Measurements from ENCODE around the gene TOP2B. TPM values are rescaled to one million over a fixed set of nuclear protein-coding genes. Genes with fewer than 3 reads are reported as not detected.
A peak's percentile ranks its signal among the peaks of the same experiment; 100 is the strongest.

The TOP2B gene
- total RNA-seq, 4 donors from 2014 or later, result 56.1 to 274 (median 120) TPM

DNA sequence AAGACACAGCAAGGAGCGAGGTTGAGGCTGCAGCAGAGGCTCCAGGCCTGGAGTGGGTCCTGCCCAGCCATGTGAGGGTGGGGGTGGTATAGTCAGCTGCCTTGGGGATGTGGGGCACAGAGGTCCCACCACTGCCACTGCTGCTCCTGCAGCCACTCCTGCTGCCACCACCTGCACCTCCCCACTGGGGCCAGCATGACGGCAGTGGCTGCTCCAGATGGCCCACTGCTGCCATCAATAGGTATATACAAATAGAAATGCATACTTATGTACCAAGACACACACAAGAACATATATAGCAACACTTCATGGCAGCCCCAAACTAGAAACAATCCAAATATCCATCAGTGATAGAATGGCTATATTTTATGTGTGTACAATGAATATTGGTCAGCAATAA lies 10.0 kb upstream of the TOP2B start:
- Histone ChIP-seq H3K27me3 (no peaks in the 10 kb centered on the region), H3K36me3 (no peaks in the 10 kb centered on the region), H3K27ac (no peak overlapping the region), H3K4me1 (no peaks in the 10 kb centered on the region), H3K4me3 (no peak overlapping the region), H3K9me3 (no peaks in the 10 kb centered on the region)
- TF ChIP-seq POLR2A (IDR thresholded peaks at IDR 0.05) (no peak), CTCF (IDR thresholded peaks at IDR 0.05) (no peak)
- no peak for DNase-seq
- intact Hi-C loops (cut with DNase I; ENCODE audit: low total_unique reads), result no loop called here

DNA sequence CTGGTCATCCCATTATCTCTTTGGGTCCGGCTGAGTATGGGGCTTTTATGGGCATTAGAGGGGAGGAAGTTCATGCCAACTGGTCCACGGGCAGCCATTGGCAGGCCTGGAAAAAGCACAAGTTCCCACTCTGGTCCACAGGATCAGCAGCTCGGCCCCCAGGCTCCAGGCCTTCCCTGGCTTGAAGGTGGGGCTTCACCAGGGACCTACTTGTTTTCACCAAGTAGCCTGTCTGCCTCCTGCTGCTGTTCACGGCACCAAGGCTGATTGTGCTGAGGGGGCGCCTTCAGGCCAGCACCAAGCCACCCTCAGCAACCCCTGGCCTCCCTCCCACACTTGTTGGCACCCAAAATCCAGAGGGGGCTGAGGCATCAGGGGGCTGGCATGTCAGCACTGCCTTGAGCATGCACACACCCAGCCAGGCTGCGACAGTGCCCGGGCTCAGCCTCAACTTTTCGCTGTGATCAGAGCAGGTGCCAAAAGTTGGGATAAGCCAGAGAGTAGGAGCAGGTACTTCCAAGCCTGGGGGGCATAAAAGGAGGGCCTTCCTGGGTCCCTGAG lies 9.1 kb upstream of the TOP2B start:
- Histone ChIP-seq H3K27me3 (no peaks in the 10 kb centered on the region), H3K36me3 (no peaks in the 10 kb centered on the region), H3K9me3 (no peaks in the 10 kb centered on the region), H3K27ac (no peak overlapping the region), H3K4me3 (no peak overlapping the region), H3K4me1 (no peaks in the 10 kb centered on the region)
- TF ChIP-seq POLR2A (IDR thresholded peaks at IDR 0.05) (no peak), CTCF (IDR thresholded peaks at IDR 0.05) (no peak)
- intact Hi-C loops (cut with DNase I; ENCODE audit: low total_unique reads), result no loop called here
- no peak for DNase-seq

- H3K9me3 ChIP-seq, result no peaks in the 10 kb centered on the region
- H3K36me3 ChIP-seq, result no peaks in the 10 kb centered on the region
- intact Hi-C loops (cut with DNase I; ENCODE audit: low total_unique reads), result no loop called here
- TF ChIP-seq CTCF (IDR thresholded peaks at IDR 0.05) (no peak), POLR2A (IDR thresholded peaks at IDR 0.05) (no peak)
- H3K4me3 ChIP-seq, result peak overlapping the region; percentile 65 to 93
- no peak for DNase-seq
- peaks cover 10 to 12% of the 10 kb centered on the region in 2 donors for H3K4me1 ChIP-seq
- no peaks in the 10 kb centered on the region for H3K27me3 ChIP-seq
- peak overlapping the region; percentile 97 to 100 for H3K27ac ChIP-seq
Observed at GRCh38 chr3:25665315-25666280, 891 bp upstream of the TOP2B start.

DNA sequence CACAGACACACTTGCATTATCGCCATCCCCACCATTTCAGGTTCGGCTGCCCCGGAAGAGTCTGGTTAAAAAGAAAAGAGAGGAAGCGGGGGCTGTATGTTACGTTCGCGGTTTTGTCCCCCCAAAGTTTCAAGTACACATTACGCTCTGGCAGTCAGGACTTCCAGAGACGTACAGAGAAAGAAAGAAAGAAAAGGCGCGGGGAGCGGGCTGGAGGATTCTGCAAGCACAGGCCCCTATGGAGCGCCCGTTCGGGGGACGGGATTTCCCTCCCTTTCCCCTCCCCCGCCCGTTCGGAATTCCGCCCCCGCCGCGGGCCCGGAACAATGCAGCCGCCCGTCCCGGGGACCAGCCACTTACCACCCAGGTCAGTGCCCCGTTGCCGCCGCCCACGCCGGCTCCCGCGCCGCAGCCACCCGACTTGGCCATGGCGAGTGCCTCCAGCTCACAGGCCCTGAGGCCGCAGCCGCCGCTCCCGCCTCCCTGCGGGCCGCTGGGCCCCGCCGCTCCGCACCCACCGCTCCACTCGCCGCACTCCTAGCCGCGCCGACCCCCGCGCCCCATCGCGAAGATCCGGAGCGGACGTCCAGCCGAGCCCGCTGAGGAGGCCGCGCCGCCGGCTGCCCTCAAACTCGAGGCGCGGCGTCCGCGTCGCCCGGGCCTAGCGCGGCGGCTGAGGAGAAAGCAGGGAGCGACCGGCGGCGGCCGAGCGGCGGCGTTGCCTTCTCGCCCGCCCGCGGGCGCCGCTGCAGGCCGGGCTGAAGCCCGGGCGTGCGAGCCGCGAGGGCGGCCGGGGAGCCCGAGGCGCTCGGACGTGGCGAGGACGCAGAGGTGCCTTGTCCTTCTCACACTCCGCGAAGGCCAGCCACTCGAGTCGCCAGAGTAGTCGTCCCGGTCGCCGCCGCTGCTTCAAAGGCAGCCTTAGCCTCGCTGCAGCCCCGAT lies 567 bp downstream of the TOP2B start:
- no peaks in the 10 kb centered on the region for H3K9me3 ChIP-seq
- TF ChIP-seq CTCF (IDR thresholded peaks at IDR 0.05), result no peak
- TF ChIP-seq POLR2A (IDR thresholded peaks at IDR 0.05), result no peak
- intact Hi-C loops (cut with DNase I; ENCODE audit: low total_unique reads), result no loop called here
- peak overlapping the region; percentile 97 to 100 for H3K27ac ChIP-seq
- peaks cover 12 to 15% of the 10 kb centered on the region in 2 donors for H3K4me1 ChIP-seq
- peak overlapping the region; percentile 65 to 93 for H3K4me3 ChIP-seq
- H3K27me3 ChIP-seq, result no peaks in the 10 kb centered on the region
- DNase-seq, result peak; percentile 67 to 73
- H3K36me3 ChIP-seq, result no peaks in the 10 kb centered on the region

Measured in uterus (tissue), 4 donors.